ENCODE measurements around the gene GNAI1. TPM values are rescaled to one million over a fixed set of nuclear protein-coding genes. Genes with fewer than 3 reads are reported as not detected.

GNAI1 gene
- total RNA-seq, 2 experiments from 2014 or later, result not detected

GRCh38 chr7:80218723-80219122 lies 84.1 kb downstream of the GNAI1 start:
- H3K27ac ChIP-seq (ENCODE audit: low read depth, low read length, poor library complexity, severe bottlenecking), result no peak overlapping the region
- intact Hi-C loops (cut with micrococcal nuclease; ENCODE audit: unreplicated experiment), result no loop called here
- H3K4me1 ChIP-seq (ENCODE audit: insufficient read depth, low read length, poor library complexity, severe bottlenecking), result no peaks in the 10 kb centered on the region
- H3K79me2 ChIP-seq (ENCODE audit: insufficient read depth, low read depth, low read length), result no peaks in the 10 kb centered on the region
- no peak for DNase-seq (ENCODE audit: low spot score)
- CTCF ChIA-PET (ENCODE audit: unreplicated experiment), result no interaction called here
- no peak overlapping the region for H2AFZ ChIP-seq (ENCODE audit: low read length)
- POLR2A ChIA-PET, result interaction anchor here (0.7 kb wide), 1 partner anchor 16 kb away, joined by 4 read pairs; no protein-coding TSS in a partner anchor
- no peaks in the 10 kb centered on the region for H4K20me1 ChIP-seq (ENCODE audit: insufficient read depth, low read length)
- H3K4me3 ChIP-seq (ENCODE audit: low read depth, low read length, poor library complexity, severe bottlenecking), result no peak overlapping the region
- H3K36me3 ChIP-seq (ENCODE audit: insufficient read depth, low read length), result no peaks in the 10 kb centered on the region
- BruUV-seq (replicated peaks), result no TSS peak
- no peaks in the 10 kb centered on the region for H3K9me3 ChIP-seq (ENCODE audit: low read length)
- TF ChIP-seq CTCF (conservative IDR thresholded peaks at IDR 0.05; ENCODE audit: low read length), result no peak
- TF ChIP-seq EZH2phosphoT487 (IDR thresholded peaks at IDR 0.05; ENCODE audit: borderline replicate concordance, low read depth, low read length), result no peak
- no peaks in the 10 kb centered on the region for H3K9me2 ChIP-seq (ENCODE audit: insufficient read depth, low read length)
- H3K4me2 ChIP-seq (ENCODE audit: low read length), result no peak overlapping the region

GRCh38 chr7:80220022-80220634 lies 85.5 kb downstream of the GNAI1 start:
- H2AFZ ChIP-seq (ENCODE audit: low read length), result no peak overlapping the region
- no peaks in the 10 kb centered on the region for H4K20me1 ChIP-seq (ENCODE audit: insufficient read depth, low read length)
- POLR2A ChIA-PET, result interaction anchor here (0.7 kb wide), 1 partner anchor 130 kb away, joined by 3 read pairs; no protein-coding TSS in a partner anchor
- no peaks in the 10 kb centered on the region for H3K4me1 ChIP-seq (ENCODE audit: insufficient read depth, low read length, poor library complexity, severe bottlenecking)
- no peaks in the 10 kb centered on the region for H3K9me2 ChIP-seq (ENCODE audit: insufficient read depth, low read length)
- H3K4me2 ChIP-seq (ENCODE audit: low read length), result no peak overlapping the region
- H3K27ac ChIP-seq (ENCODE audit: low read depth, low read length, poor library complexity, severe bottlenecking), result no peak overlapping the region
- BruUV-seq (replicated peaks), result no TSS peak
- no peak overlapping the region for H3K4me3 ChIP-seq (ENCODE audit: low read depth, low read length, poor library complexity, severe bottlenecking)
- intact Hi-C loops (cut with micrococcal nuclease; ENCODE audit: unreplicated experiment), result no loop called here
- H3K9me3 ChIP-seq (ENCODE audit: low read length), result no peaks in the 10 kb centered on the region
- TF ChIP-seq EZH2phosphoT487 (IDR thresholded peaks at IDR 0.05; ENCODE audit: borderline replicate concordance, low read depth, low read length), result no peak
- TF ChIP-seq CTCF (conservative IDR thresholded peaks at IDR 0.05; ENCODE audit: low read length), result no peak
- CTCF ChIA-PET (ENCODE audit: unreplicated experiment), result no interaction called here
- no peaks in the 10 kb centered on the region for H3K36me3 ChIP-seq (ENCODE audit: insufficient read depth, low read length)
- no peak for DNase-seq (ENCODE audit: low spot score)
- no peaks in the 10 kb centered on the region for H3K79me2 ChIP-seq (ENCODE audit: insufficient read depth, low read depth, low read length)

GRCh38 chr7:80224415-80224814 lies 89.8 kb downstream of the GNAI1 start:
- ChIA-PET CTCF (ENCODE audit: unreplicated experiment) (no interaction called here), POLR2A (no interaction called here)
- Histone ChIP-seq H3K9me3 (ENCODE audit: low read length) (no peaks in the 10 kb centered on the region), H4K20me1 (ENCODE audit: insufficient read depth, low read length) (no peaks in the 10 kb centered on the region), H3K79me2 (ENCODE audit: insufficient read depth, low read depth, low read length) (no peaks in the 10 kb centered on the region), H3K9me2 (ENCODE audit: insufficient read depth, low read length) (no peaks in the 10 kb centered on the region), H2AFZ (ENCODE audit: low read length) (no peak overlapping the region), H3K4me1 (ENCODE audit: insufficient read depth, low read length, poor library complexity, severe bottlenecking) (no peaks in the 10 kb centered on the region), H3K36me3 (ENCODE audit: insufficient read depth, low read length) (no peaks in the 10 kb centered on the region), H3K4me2 (ENCODE audit: low read length) (no peak overlapping the region), H3K4me3 (ENCODE audit: low read depth, low read length, poor library complexity, severe bottlenecking) (no peak overlapping the region), H3K27ac (ENCODE audit: low read depth, low read length, poor library complexity, severe bottlenecking) (no peak overlapping the region)
- TF ChIP-seq EZH2phosphoT487 (IDR thresholded peaks at IDR 0.05; ENCODE audit: borderline replicate concordance, low read depth, low read length) (no peak), CTCF (conservative IDR thresholded peaks at IDR 0.05; ENCODE audit: low read length) (no peak)
- no TSS peak for BruUV-seq (replicated peaks)
- no peak for DNase-seq (ENCODE audit: low spot score)
- intact Hi-C loops (cut with micrococcal nuclease; ENCODE audit: unreplicated experiment), result no loop called here

Measured in OCI-LY7 (cell line).